ENCODE measurements around the gene EHD4.

Gene EHD4

GRCh38 chr15:41913256-41913655 is 59.1 kb downstream of the EHD4 start:
- peaks cover 8% of the 10 kb centered on the region for H3K36me3 Mint-ChIP-seq (ENCODE audit: low read depth)
- H3K27ac Mint-ChIP-seq = no peak overlapping the region
- peaks cover 2% of the 10 kb centered on the region for H3K27me3 Mint-ChIP-seq (ENCODE audit: low read depth, poor library complexity)
- H3K4me1 Mint-ChIP-seq = peaks cover 36% of the 10 kb centered on the region
- H3K4me3 Mint-ChIP-seq = no peak overlapping the region
- no peak for DNase-seq
- no peaks in the 10 kb centered on the region for H3K9me3 Mint-ChIP-seq
- no peak for TF ChIP-seq CTCF (IDR thresholded peaks at IDR 0.05)

GRCh38 chr15:41911691-41912345 is 60.5 kb downstream of the EHD4 start:
- no peak for DNase-seq
- Mint-ChIP-seq H3K4me3 (no peak overlapping the region), H3K4me1 (peaks cover 36% of the 10 kb centered on the region), H3K27ac (no peak overlapping the region), H3K36me3 (ENCODE audit: low read depth) (no peaks in the 10 kb centered on the region), H3K27me3 (ENCODE audit: low read depth, poor library complexity) (peaks cover 2% of the 10 kb centered on the region), H3K9me3 (no peaks in the 10 kb centered on the region)
- TF ChIP-seq CTCF (IDR thresholded peaks at IDR 0.05) = no peak

GRCh38 chr15:41908736-41909461 is 63.5 kb downstream of the EHD4 start:
- H3K27ac Mint-ChIP-seq = no peak overlapping the region

GRCh38 chr15:41907141-41907540 is 65.2 kb downstream of the EHD4 start:
- Mint-ChIP-seq H3K27me3 (ENCODE audit: low read depth, poor library complexity) (no peaks in the 10 kb centered on the region), H3K36me3 (ENCODE audit: low read depth) (no peaks in the 10 kb centered on the region), H3K4me3 (no peak overlapping the region), H3K27ac (no peak overlapping the region), H3K4me1 (peaks cover 36% of the 10 kb centered on the region), H3K9me3 (no peaks in the 10 kb centered on the region)
- no peak for TF ChIP-seq CTCF (IDR thresholded peaks at IDR 0.05)
- DNase-seq = no peak

More at GRCh38 chr15:41908736-41909461, 63.5 kb downstream of the EHD4 start:
- Mint-ChIP-seq H3K36me3 (ENCODE audit: low read depth) (no peaks in the 10 kb centered on the region), H3K9me3 (no peaks in the 10 kb centered on the region), H3K4me3 (no peak overlapping the region), H3K27me3 (ENCODE audit: low read depth, poor library complexity) (peaks cover 2% of the 10 kb centered on the region), H3K4me1 (peaks cover 40% of the 10 kb centered on the region)
- TF ChIP-seq CTCF (IDR thresholded peaks at IDR 0.05) = no peak
- no peak for DNase-seq

- no peak for DNase-seq
- no peaks in the 10 kb centered on the region for H3K36me3 Mint-ChIP-seq (ENCODE audit: low read depth)
- no peak overlapping the region for H3K27ac Mint-ChIP-seq
- H3K4me3 Mint-ChIP-seq = no peak overlapping the region
- no peaks in the 10 kb centered on the region for H3K9me3 Mint-ChIP-seq
- H3K27me3 Mint-ChIP-seq (ENCODE audit: low read depth, poor library complexity) = no peaks in the 10 kb centered on the region
- H3K4me1 Mint-ChIP-seq = peaks cover 32% of the 10 kb centered on the region
- no peak for TF ChIP-seq CTCF (IDR thresholded peaks at IDR 0.05)
Measured at GRCh38 chr15:41906608-41907007, 65.7 kb downstream of the EHD4 start.
